OCI-M2 (cell line): ENCODE data around the gene KCNG4.

ENCODE experiments used
- DNase-seq: peaks from one replicate; lab custom pipeline; 2025; ENCODE audit not compliant: unreplicated experiment; lab: John Stamatoyannopoulos, UW

Gene KCNG4

GRCh38 chr16:84239909-84240308 is at the start of gene KCNG4:
KCNG4 (minus strand) TSS chr16:84240012; CDS start chr16:84237485, 2,527 bp downstream.
- no peak for DNase-seq

DNA sequence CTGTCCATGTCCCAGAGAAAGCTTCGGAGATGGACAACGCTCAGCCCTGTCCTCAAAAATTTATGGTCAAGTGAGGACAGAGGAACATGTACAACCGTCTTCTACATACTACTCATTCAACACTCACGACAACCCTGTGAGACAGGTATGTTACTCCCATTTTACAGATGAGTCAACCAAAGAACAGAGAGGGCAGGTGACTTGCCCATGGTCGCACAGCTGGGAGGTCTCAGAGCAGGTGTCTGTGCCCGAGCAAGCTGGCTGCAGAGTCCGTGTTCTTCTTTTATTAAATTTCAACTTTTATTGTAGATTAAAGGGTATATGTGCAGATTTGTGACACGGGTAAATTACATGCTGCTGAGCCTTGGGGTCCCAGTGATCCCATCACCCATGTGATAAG is 49.1 kb upstream of the KCNG4 start:
- DNase-seq = no peak

DNA sequence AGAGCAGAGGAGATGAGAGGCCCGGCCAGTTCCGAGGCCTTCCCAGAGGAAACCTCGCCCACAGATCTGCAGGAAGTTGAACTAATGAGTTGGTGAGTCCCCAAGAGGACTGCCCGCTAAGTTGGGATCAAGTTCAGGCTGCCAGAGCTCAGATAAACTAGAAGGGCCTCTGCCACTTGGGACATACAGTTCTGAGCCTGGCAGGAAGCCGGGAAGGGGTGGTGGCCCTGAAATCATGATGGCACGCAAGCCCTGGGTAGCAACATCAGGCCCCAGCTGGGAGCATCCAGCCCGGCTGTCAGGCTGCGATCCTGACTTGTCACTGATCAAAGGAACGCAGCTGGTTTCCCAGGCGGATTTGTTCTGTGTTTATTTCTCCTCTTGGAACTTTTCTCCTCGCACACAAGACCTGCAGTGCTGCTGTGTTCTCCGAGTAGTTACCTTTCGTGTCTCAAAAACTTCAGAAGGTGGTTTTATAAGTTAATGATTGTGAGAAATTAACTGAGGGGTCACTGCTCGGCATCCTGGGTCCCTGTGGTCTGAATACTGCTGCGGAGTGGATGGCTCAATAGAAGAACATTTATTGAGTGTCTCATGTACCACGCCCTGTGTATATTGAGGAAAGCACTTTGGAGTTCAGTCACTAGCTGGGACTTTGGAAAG is 46.9 kb upstream of the KCNG4 start:
- DNase-seq = no peak

DNA sequence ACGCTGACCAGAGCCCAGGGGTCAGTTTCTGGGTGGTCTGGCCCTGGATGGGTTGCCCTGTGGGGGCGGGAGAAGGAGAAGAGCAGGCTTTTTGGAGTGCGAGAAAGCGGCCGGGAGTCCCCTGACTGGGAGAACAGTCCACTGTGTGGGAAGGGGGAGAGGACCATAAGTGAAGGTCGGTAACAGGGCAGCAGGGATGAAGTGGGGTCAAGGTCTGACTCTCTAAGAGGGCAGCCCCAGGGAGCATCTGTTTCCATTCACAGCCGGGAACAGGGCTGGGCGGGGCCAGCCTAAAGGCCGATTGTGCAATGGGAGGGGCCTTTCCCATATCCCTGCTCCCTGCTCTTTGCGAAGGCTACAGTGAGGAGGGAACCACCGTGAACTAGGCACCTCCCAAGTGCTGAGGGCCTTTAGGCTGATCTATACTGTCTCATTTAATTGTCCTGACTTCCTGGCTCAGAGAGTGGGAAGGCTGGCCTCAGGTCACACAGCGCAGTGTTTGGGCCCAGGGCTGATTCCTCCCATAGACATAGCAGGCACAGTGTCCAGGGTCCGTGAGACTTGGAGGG is 44.4 kb upstream of the KCNG4 start:
- DNase-seq = no peak

GRCh38 chr16:84283314-84284153 is 43.7 kb upstream of the KCNG4 start:
- DNase-seq = no peak

DNA sequence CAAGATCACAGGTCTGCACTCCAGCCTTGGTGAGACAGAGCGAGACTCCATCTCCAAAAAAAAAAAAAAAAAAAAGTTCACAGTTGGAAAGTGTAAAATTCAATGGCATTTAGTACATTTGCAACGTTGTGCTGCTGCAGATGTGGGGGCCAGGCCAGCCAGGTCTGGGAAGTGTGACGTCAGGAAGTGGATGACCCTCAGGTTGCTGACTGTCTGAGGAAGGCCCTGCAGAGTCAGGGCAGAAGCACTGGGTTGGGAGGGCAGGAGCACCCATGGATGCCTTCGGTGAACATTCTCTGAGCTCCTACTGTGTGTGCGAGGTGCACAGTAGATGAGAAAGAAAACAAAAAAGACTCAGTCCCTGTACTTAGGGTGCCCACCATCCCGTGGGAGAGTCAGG is 42.7 kb upstream of the KCNG4 start:
- no peak for DNase-seq

GRCh38 chr16:84281074-84281473 is 41.3 kb upstream of the KCNG4 start:
- DNase-seq = no peak

- no peak for DNase-seq
Observed at GRCh38 chr16:84279881-84280280, 40.1 kb upstream of the KCNG4 start.

GRCh38 chr16:84278968-84279367 is 39.2 kb upstream of the KCNG4 start:
- no peak for DNase-seq

DNA sequence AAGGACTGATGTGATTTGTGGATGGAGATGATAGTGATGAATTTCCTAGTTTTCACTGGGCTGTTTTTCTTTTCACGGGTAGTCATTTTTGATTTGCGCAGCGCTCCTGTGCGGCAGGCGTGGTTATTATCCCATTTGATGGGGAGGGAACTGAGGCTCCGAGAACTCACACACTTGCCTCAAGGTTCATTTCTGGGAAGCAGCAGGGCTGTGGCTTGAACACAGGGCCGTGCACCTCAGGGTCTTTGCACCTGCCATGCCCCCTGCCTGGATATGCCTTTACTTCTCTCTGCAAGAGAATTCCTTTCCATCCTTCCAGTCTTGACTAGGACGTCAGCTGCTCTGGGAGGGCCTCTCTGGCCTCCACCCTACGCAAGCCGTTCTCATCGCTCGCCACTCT is 38.5 kb upstream of the KCNG4 start:
- no peak for DNase-seq

GRCh38 chr16:84277244-84277823 is 37.5 kb upstream of the KCNG4 start:
- DNase-seq = no peak

GRCh38 chr16:84275585-84276151 is 35.9 kb upstream of the KCNG4 start:
- DNase-seq = no peak

GRCh38 chr16:84274515-84274914 is 34.7 kb upstream of the KCNG4 start:
- no peak for DNase-seq

- no peak for DNase-seq
Observed at GRCh38 chr16:84272740-84273320, 33.0 kb upstream of the KCNG4 start.

- no peak for DNase-seq
Observed at GRCh38 chr16:84271866-84272265, 32.1 kb upstream of the KCNG4 start.

- no peak for DNase-seq
Observed at GRCh38 chr16:84271037-84271436, 31.2 kb upstream of the KCNG4 start.

- DNase-seq = no peak
Observed at GRCh38 chr16:84270531-84270930, 30.7 kb upstream of the KCNG4 start.

DNA sequence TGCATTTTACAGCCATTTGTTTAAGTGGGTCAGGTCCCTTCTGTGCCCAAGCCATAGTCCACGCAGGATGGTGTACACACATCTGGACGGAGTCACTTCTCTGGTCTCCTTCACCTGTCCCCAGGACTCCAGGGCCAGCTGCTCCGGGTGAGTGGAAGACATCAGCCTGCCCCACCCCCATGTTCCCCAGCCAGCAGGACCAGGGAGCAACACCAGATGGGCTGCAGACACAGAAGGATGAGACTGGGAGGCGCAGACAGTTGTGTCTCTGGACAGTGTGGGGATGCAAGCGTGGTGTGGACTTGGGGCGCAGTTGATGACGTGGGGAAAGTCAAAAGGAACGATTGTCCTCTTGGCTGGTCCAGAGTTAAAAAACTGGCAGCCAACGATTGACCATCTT is 30.3 kb upstream of the KCNG4 start:
- DNase-seq = no peak

- no peak for DNase-seq
Observed at GRCh38 chr16:84268291-84269040, 28.7 kb upstream of the KCNG4 start.

- DNase-seq = no peak
Observed at GRCh38 chr16:84267380-84267779, 27.6 kb upstream of the KCNG4 start.
